Stimulated activated memory B cell treated with anti-CD40 and anti-IgM and Interleukin-4, amounts not matched to agents 10 μg/mL and 1 μg/mL and 100 μg/mL, for 72 hours (primary cell): ENCODE results near the gene CNTROB.

ENCODE experiments used
- ATAC-seq: fragments of 150-1000 bp; cut with Tn5 transposase; 2 replicates; pipeline ENCODE4 v1.10.0; 2021
- H3K27ac Mint-ChIP-seq: one replicate; pipeline ENCODE4 v1.8.0; 2022; ENCODE audit warnings: mild to moderate bottlenecking, mixed read lengths
- H3K27me3 Mint-ChIP-seq: one replicate; pipeline ENCODE4 v1.8.0; 2022; ENCODE audit warnings: mixed read lengths
- H3K36me3 Mint-ChIP-seq: one replicate; pipeline ENCODE4 v1.8.0; 2022; ENCODE audit warnings: mixed read lengths
- H3K4me1 Mint-ChIP-seq: one replicate; pipeline ENCODE4 v1.8.0; 2022; ENCODE audit warnings: mixed read lengths
- H3K4me3 Mint-ChIP-seq: one replicate; pipeline ENCODE4 v1.8.0; 2022; ENCODE audit warnings: mild to moderate bottlenecking, moderate library complexity, mixed read lengths
- H3K9me3 Mint-ChIP-seq: one replicate; pipeline ENCODE4 v1.8.0; 2022; ENCODE audit warnings: mixed read lengths

CNTROB gene

GRCh38 chr17:7922269-7922844 is 9.6 kb upstream of the CNTROB start:
- peaks cover 17% of the 10 kb centered on the region for H3K4me1 Mint-ChIP-seq
- H3K4me3 Mint-ChIP-seq: peak overlapping the region; percentile 72
- no peak for ATAC-seq

GRCh38 chr17:7922845-7923628 is 9.0 kb upstream of the CNTROB start:
- Mint-ChIP-seq H3K36me3 (peaks cover 4% of the 10 kb centered on the region), H3K4me3 (peak overlapping the region; percentile 72), H3K4me1 (peaks cover 17% of the 10 kb centered on the region), H3K27ac (peak overlapping the region; percentile 78), H3K9me3 (no peaks in the 10 kb centered on the region), H3K27me3 (no peaks in the 10 kb centered on the region)
- peak; percentile 82 for ATAC-seq

More at GRCh38 chr17:7922269-7922844, 9.6 kb upstream of the CNTROB start:
- Mint-ChIP-seq H3K9me3 (no peaks in the 10 kb centered on the region), H3K36me3 (no peaks in the 10 kb centered on the region), H3K27me3 (no peaks in the 10 kb centered on the region), H3K27ac (peak overlapping the region; percentile 78)

GRCh38 chr17:7927596-7927995 is 4.4 kb upstream of the CNTROB start:
- H3K27me3 Mint-ChIP-seq: no peaks in the 10 kb centered on the region
- H3K27ac Mint-ChIP-seq: no peak overlapping the region
- peaks cover 25% of the 10 kb centered on the region for H3K4me1 Mint-ChIP-seq
- H3K36me3 Mint-ChIP-seq: peaks cover 13% of the 10 kb centered on the region
- no peaks in the 10 kb centered on the region for H3K9me3 Mint-ChIP-seq
- ATAC-seq: no peak
- H3K4me3 Mint-ChIP-seq: no peak overlapping the region

- ATAC-seq: no peak
- Mint-ChIP-seq H3K27ac (peak within 1 kb of the TSS; percentile 83), H3K9me3 (no peaks in the 10 kb centered on the region), H3K4me3 (peak within 1 kb of the TSS; percentile 88), H3K36me3 (peaks cover 13% of the 10 kb centered on the region), H3K27me3 (no peaks in the 10 kb centered on the region), H3K4me1 (peaks cover 35% of the 10 kb centered on the region)
Observed at GRCh38 chr17:7929158-7930023, 2.6 kb upstream of the CNTROB start, which contains the start of gene KCNAB3. KCNAB3 (minus strand) TSS chr17:7929856; CDS start chr17:7929435, 421 bp downstream.

GRCh38 chr17:7930841-7931631 is 970 bp upstream of the CNTROB start:
- Mint-ChIP-seq H3K36me3 (peaks cover 20% of the 10 kb centered on the region), H3K4me1 (peaks cover 40% of the 10 kb centered on the region), H3K27me3 (no peaks in the 10 kb centered on the region), H3K27ac (peak overlapping the region; percentile 83), H3K9me3 (no peaks in the 10 kb centered on the region), H3K4me3 (peak overlapping the region; percentile 88)
- no peak for ATAC-seq

GRCh38 chr17:7932483-7932891 is 481 bp downstream of the CNTROB start:
- peak; percentile 32 for ATAC-seq
- Mint-ChIP-seq H3K4me1 (peaks cover 40% of the 10 kb centered on the region), H3K36me3 (peaks cover 34% of the 10 kb centered on the region), H3K9me3 (no peaks in the 10 kb centered on the region), H3K27me3 (no peaks in the 10 kb centered on the region), H3K27ac (peak overlapping the region; percentile 83), H3K4me3 (peak overlapping the region; percentile 88)

- peaks cover 31% of the 10 kb centered on the region for H3K36me3 Mint-ChIP-seq
- ATAC-seq: no peak
- no peaks in the 10 kb centered on the region for H3K27me3 Mint-ChIP-seq
Observed at GRCh38 chr17:7932949-7933348, 943 bp downstream of the CNTROB start.

GRCh38 chr17:7935859-7936258 is 3.9 kb downstream of the CNTROB start:
- Mint-ChIP-seq H3K36me3 (peaks cover 47% of the 10 kb centered on the region), H3K27ac (no peak overlapping the region), H3K9me3 (no peaks in the 10 kb centered on the region), H3K4me3 (no peak overlapping the region), H3K27me3 (no peaks in the 10 kb centered on the region), H3K4me1 (peaks cover 29% of the 10 kb centered on the region)
- no peak for ATAC-seq

More at GRCh38 chr17:7932949-7933348, 943 bp downstream of the CNTROB start:
- no peaks in the 10 kb centered on the region for H3K9me3 Mint-ChIP-seq
- peaks cover 40% of the 10 kb centered on the region for H3K4me1 Mint-ChIP-seq
- H3K27ac Mint-ChIP-seq: peak overlapping the region; percentile 83
- peak overlapping the region; percentile 88 for H3K4me3 Mint-ChIP-seq

GRCh38 chr17:7940034-7940433 is 8.0 kb downstream of the CNTROB start:
- H3K36me3 Mint-ChIP-seq: peaks cover 78% of the 10 kb centered on the region
- no peak for ATAC-seq
- H3K4me1 Mint-ChIP-seq: no peaks in the 10 kb centered on the region
- no peaks in the 10 kb centered on the region for H3K27me3 Mint-ChIP-seq
- H3K27ac Mint-ChIP-seq: no peak overlapping the region
- H3K9me3 Mint-ChIP-seq: no peaks in the 10 kb centered on the region
- H3K4me3 Mint-ChIP-seq: no peak overlapping the region

GRCh38 chr17:7940743-7941142 is 8.7 kb downstream of the CNTROB start:
- Mint-ChIP-seq H3K36me3 (peaks cover 80% of the 10 kb centered on the region), H3K27me3 (no peaks in the 10 kb centered on the region), H3K4me1 (no peaks in the 10 kb centered on the region), H3K4me3 (no peak overlapping the region), H3K27ac (no peak overlapping the region), H3K9me3 (no peaks in the 10 kb centered on the region)
- no peak for ATAC-seq

GRCh38 chr17:7943291-7943690 is 11.3 kb downstream of the CNTROB start:
- no peaks in the 10 kb centered on the region for H3K27me3 Mint-ChIP-seq

GRCh38 chr17:7944326-7944725 is 12.3 kb downstream of the CNTROB start:
- peak overlapping the region; percentile 42 for H3K27ac Mint-ChIP-seq
- H3K27me3 Mint-ChIP-seq: no peaks in the 10 kb centered on the region
- H3K4me3 Mint-ChIP-seq: no peak overlapping the region
- peaks cover 82% of the 10 kb centered on the region for H3K36me3 Mint-ChIP-seq
- no peak for ATAC-seq
- H3K4me1 Mint-ChIP-seq: no peaks in the 10 kb centered on the region
- H3K9me3 Mint-ChIP-seq: no peaks in the 10 kb centered on the region

More at GRCh38 chr17:7943291-7943690, 11.3 kb downstream of the CNTROB start:
- H3K4me3 Mint-ChIP-seq: no peak overlapping the region
- H3K4me1 Mint-ChIP-seq: no peaks in the 10 kb centered on the region
- H3K27ac Mint-ChIP-seq: no peak overlapping the region
- no peaks in the 10 kb centered on the region for H3K9me3 Mint-ChIP-seq
- H3K36me3 Mint-ChIP-seq: peaks cover 82% of the 10 kb centered on the region
- no peak for ATAC-seq

GRCh38 chr17:7945651-7946050 is 13.6 kb downstream of the CNTROB start:
- Mint-ChIP-seq H3K4me3 (no peak overlapping the region), H3K36me3 (peaks cover 82% of the 10 kb centered on the region), H3K27me3 (no peaks in the 10 kb centered on the region), H3K27ac (no peak overlapping the region), H3K9me3 (no peaks in the 10 kb centered on the region), H3K4me1 (no peaks in the 10 kb centered on the region)
- ATAC-seq: no peak

- no peak for ATAC-seq
- Mint-ChIP-seq H3K4me3 (no peak overlapping the region), H3K4me1 (peaks cover 6% of the 10 kb centered on the region), H3K9me3 (no peaks in the 10 kb centered on the region), H3K27ac (no peak overlapping the region), H3K36me3 (peaks cover 74% of the 10 kb centered on the region), H3K27me3 (no peaks in the 10 kb centered on the region)
Observed at GRCh38 chr17:7946441-7946840, 14.4 kb downstream of the CNTROB start.
